PC-3 (cell line): ENCODE measurements around the gene SDE2. TPM values are rescaled to one million over a fixed set of nuclear protein-coding genes. Genes with fewer than 3 reads are reported as not detected.
"Not testable (repeated sequence)": the region's sequence is repeated elsewhere in the genome, so short reads cannot be mapped to it uniquely, and the experiment has no call there.

Experiments used
- ATAC-seq: fragments of 200-7000 bp; cut with Tn5 transposase; 2 replicates; pipeline ENCODE4 v1.9.1; 2020; ENCODE audit warnings: mild to moderate bottlenecking, moderate library complexity
- BruUV-seq: library from RNA; stranded (reverse); fragments of 400-500 nt; replicated peaks from 2 replicates; lab custom pipeline; 2021; lab: Mats Ljungman, UMichigan
- CTCF ChIA-PET: fragments of 300-600 bp; sonication (Branson Sonifier 250); formaldehyde crosslinking; loops from one replicate; lab custom pipeline; 2022; ENCODE audit warnings: antibody characterized with exemption; lab: Charles Lee
- POLR2A ChIA-PET: fragments of 300-600 bp; sonication (Branson Sonifier 250); formaldehyde crosslinking; loops from one replicate; lab custom pipeline; 2022; ENCODE audit warnings: antibody characterized with exemption; ENCODE audit not compliant: unreplicated experiment; lab: Charles Lee
- DNase-seq: peaks from one replicate; pipeline ENCODE4 v3.0.0-alpha.2; 2015
- H2AFZ ChIP-seq: fragments of 300-600 bp; sonication (generic); 2 replicates; pipeline ENCODE4 v1.6.0; 2016; ENCODE audit warnings: antibody characterized with exemption, low read length
- H3F3A ChIP-seq: fragments of 300-600 bp; sonication (generic); one replicate; pipeline ENCODE4 v1.6.0; 2017; ENCODE audit warnings: antibody characterized with exemption, low read length, control low read depth, mild to moderate bottlenecking; ENCODE audit not compliant: unreplicated experiment
- H3K27ac ChIP-seq: fragments of 300-600 bp; sonication (generic); 2 replicates; pipeline ENCODE4 v1.5.1; 2016; ENCODE audit warnings: mild to moderate bottlenecking, low read length
- H3K27me3 ChIP-seq: fragments of 300-600 bp; sonication (generic); 2 replicates; pipeline ENCODE4 v1.6.1; 2016; ENCODE audit warnings: low read length, mixed read lengths
- H3K36me3 ChIP-seq: fragments of 300-600 bp; sonication (generic); 2 replicates; pipeline ENCODE4 v1.6.1; 2016; ENCODE audit warnings: low read depth, mixed run types, low read length, mixed read lengths
- H3K4me1 ChIP-seq: fragments of 300-600 bp; sonication (generic); 2 replicates; pipeline ENCODE4 v1.5.1; 2016; ENCODE audit warnings: low read length; ENCODE audit not compliant: insufficient read depth
- H3K4me2 ChIP-seq: fragments of 300-600 bp; sonication (generic); 2 replicates; pipeline ENCODE4 v1.6.0; 2016; ENCODE audit warnings: low read length
- H3K4me3 ChIP-seq: fragments of 300-600 bp; sonication (generic); 2 replicates; pipeline ENCODE4 v1.5.1; 2016; ENCODE audit warnings: mild to moderate bottlenecking, low read length, mixed read lengths
- H3K79me2 ChIP-seq: fragments of 300-600 bp; sonication (generic); 2 replicates; pipeline ENCODE4 v1.6.1; 2017; ENCODE audit warnings: low read length, mixed read lengths
- H3K9ac ChIP-seq: fragments of 300-600 bp; sonication (generic); 2 replicates; pipeline ENCODE4 v1.6.0; 2016; ENCODE audit warnings: mild to moderate bottlenecking, low read length
- H3K9me2 ChIP-seq: fragments of 300-600 bp; sonication (generic); replicated peaks from 2 replicates; pipeline ENCODE4 v1.6.1; 2016; ENCODE audit warnings: mixed run types, low read length, mixed read lengths
- H3K9me3 ChIP-seq: fragments of 300-600 bp; sonication (generic); 2 replicates; pipeline ENCODE4 v1.6.1; 2016; ENCODE audit warnings: low read length, mixed read lengths
- H4K20me1 ChIP-seq: fragments of 300-600 bp; sonication (generic); 2 replicates; pipeline ENCODE4 v1.6.1; 2016; ENCODE audit warnings: low read length, mixed read lengths
- CTCF ChIP-seq: fragments of 300-600 bp; sonication (generic); conservative IDR thresholded peaks from 2 replicates; pipeline ENCODE4 v1.5.1; 2017; ENCODE audit warnings: antibody characterized with exemption, low read depth, mild to moderate bottlenecking, low read length
- EZH2 ChIP-seq: fragments of 300-600 bp; sonication (generic); IDR thresholded peaks from one replicate; pipeline ENCODE4 v1.6.1; 2017; ENCODE audit warnings: antibody characterized with exemption, mild to moderate bottlenecking, low read length; ENCODE audit not compliant: unreplicated experiment
- EZH2phosphoT487 ChIP-seq: fragments of 300-600 bp; sonication (generic); IDR thresholded peaks from 2 replicates; pipeline ENCODE4 v1.6.1; 2018; ENCODE audit warnings: mild to moderate bottlenecking, antibody characterized with exemption, low read length, borderline replicate concordance
- intact Hi-C: fragments of 100-400 bp; cut with micrococcal nuclease; formaldehyde crosslinking; loops from 2 replicates; pipeline ENCODE4 v1.9.0; 2023
- total RNA-seq: library from RNA; depleted of rRNA; stranded (reverse); fragments of >200 nt; gene quantifications from 2 replicates; pipeline ENCODE4 v1.2.3, GENCODE V29; 2014

The SDE2 gene
- total RNA-seq, 1 experiment from 2014 or later: 26.1 TPM

- Histone ChIP-seq H3K4me3 (no peak overlapping the region), H4K20me1 (no peaks in the 10 kb centered on the region), H3K4me1 (peaks cover 9% of the 10 kb centered on the region), H3K4me2 (no peak overlapping the region), H3K9me3 (no peaks in the 10 kb centered on the region), H3K9me2 (no peaks in the 10 kb centered on the region), H3F3A (no peaks in the 10 kb centered on the region), H3K27ac (no peak overlapping the region), H3K27me3 (no peaks in the 10 kb centered on the region), H2AFZ (no peak overlapping the region), H3K36me3 (no peaks in the 10 kb centered on the region), H3K79me2 (no peaks in the 10 kb centered on the region), H3K9ac (no peak overlapping the region)
- TF ChIP-seq EZH2phosphoT487 (no peak), CTCF (no peak), EZH2 (no peak)
- intact Hi-C loops: no loop called here
- CTCF ChIA-PET: no interaction called here
- no peak for ATAC-seq
- no peak for DNase-seq
- no TSS peak for BruUV-seq
- POLR2A ChIA-PET: no interaction called here
Observed at GRCh38 chr1:225937048-225937968, 61.8 kb downstream of the SDE2 start.

GRCh38 chr1:225936523-225936922, 62.6 kb downstream of the SDE2 start:
- Histone ChIP-seq H4K20me1 (no peaks in the 10 kb centered on the region), H2AFZ (no peak overlapping the region), H3K9ac (no peak overlapping the region), H3K9me2 (no peaks in the 10 kb centered on the region), H3F3A (no peaks in the 10 kb centered on the region), H3K27me3 (no peaks in the 10 kb centered on the region), H3K79me2 (no peaks in the 10 kb centered on the region), H3K4me1 (peaks cover 9% of the 10 kb centered on the region), H3K4me2 (no peak overlapping the region), H3K27ac (no peak overlapping the region), H3K4me3 (no peak overlapping the region), H3K9me3 (no peaks in the 10 kb centered on the region), H3K36me3 (no peaks in the 10 kb centered on the region)
- ChIA-PET CTCF (no interaction called here), POLR2A (interaction anchor here (0.6 to 0.7 kb wide), 2 partner anchors 53 to 54 kb away, joined by 3 to 5 read pairs; no protein-coding TSS in a partner anchor)
- DNase-seq: no peak
- intact Hi-C loops: no loop called here
- BruUV-seq: no TSS peak
- TF ChIP-seq EZH2 (no peak), EZH2phosphoT487 (no peak), CTCF (no peak)
- ATAC-seq: no peak

GRCh38 chr1:225936086-225936485, 63.1 kb downstream of the SDE2 start:
- H3K9me2 ChIP-seq, H3K9me3 ChIP-seq, DNase-seq, BruUV-seq, H2AFZ ChIP-seq, H3K36me3 ChIP-seq, ATAC-seq, H3K79me2 ChIP-seq, H3K4me3 ChIP-seq, H3K4me1 ChIP-seq, intact Hi-C loops, H3K4me2 ChIP-seq, H4K20me1 ChIP-seq, H3K27ac ChIP-seq, CTCF ChIA-PET, H3K27me3 ChIP-seq, H3K9ac ChIP-seq, H3F3A ChIP-seq: not testable (repeated sequence)
- POLR2A ChIA-PET: interaction anchor here (0.6 to 0.7 kb wide), 2 partner anchors 53 to 54 kb away, joined by 3 to 5 read pairs; no protein-coding TSS in a partner anchor
